NCI-H524 (cell line): ENCODE results near the gene RNF138.
"Not testable (repeated sequence)": the region's sequence is repeated elsewhere in the genome, so short reads cannot be mapped to it uniquely, and the experiment has no call there.

ENCODE experiments used
- DNase-seq, 2 experiments: peaks; one replicate each; lab custom pipeline; 2025; lab: John Stamatoyannopoulos, UW

RNF138 gene

DNA sequence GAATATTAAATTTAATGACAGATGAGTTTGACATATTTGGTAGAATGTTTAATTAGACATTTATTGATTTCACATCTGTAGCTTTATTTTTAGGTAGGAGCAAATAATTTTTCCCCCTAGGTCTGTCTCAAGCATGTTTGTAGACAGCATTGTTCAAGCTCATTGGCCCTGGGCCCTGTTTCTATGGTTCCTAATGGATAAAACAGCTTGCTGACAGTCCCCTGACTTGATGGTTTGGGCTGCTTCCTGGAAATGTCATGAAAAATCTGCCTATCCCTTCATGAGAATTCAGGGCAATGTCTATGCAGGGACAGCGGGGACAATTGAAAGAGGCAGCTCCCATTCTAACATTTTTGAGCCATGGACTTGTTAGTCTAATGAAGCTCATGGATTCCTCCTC is 83.6 kb downstream of the RNF138 start:
- DNase-seq = no peak

DNA sequence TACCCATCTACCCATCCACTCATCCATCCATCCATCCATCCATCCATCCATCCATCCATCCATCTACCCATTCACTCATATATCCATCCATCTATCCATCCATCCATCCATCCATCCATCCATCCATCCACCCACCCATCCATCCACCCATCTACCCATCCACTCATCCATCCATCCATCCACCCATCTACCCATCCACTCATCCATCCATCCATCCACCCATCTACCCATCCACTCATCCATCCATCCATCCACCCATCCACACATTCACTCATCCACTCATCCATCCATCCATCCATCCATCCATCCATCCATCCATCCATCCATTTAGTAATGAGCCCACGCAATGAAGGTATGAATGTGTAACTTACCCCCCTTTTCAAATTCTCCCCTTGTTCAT is 85.1 kb downstream of the RNF138 start:
- not testable (repeated sequence) for DNase-seq

DNA sequence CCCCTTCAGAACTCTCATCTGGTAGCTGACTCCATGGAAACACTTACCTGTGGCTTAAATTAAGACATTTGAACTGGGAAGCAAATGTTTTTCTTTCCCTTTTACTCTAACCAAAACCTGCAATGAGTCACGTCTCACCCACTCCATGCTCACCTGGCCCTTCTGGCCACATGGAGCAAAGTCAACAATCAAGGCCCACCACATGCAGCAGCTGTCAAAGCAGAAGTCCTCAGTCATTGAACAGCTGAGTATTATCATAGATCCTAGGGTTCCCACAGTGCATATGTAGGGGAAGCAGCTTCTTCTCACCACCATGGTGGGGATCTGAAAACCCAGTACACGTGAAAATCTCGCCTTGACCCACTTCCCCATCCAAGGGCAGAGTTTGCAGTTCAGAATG is 85.9 kb downstream of the RNF138 start:
- DNase-seq = no peak
